Measurements from ENCODE around the gene GPR146. TPM values are rescaled to one million over a fixed set of nuclear protein-coding genes. Genes with fewer than 3 reads are reported as not detected.

Gene GPR146
- total and polyA plus RNA-seq, 9 of the 15 experiments (the other 6 are each of a cell fraction or from before 2014, with no cell fraction given): 0.22 to 3.6 (median 0.64) TPM; not detected in 2

DNA sequence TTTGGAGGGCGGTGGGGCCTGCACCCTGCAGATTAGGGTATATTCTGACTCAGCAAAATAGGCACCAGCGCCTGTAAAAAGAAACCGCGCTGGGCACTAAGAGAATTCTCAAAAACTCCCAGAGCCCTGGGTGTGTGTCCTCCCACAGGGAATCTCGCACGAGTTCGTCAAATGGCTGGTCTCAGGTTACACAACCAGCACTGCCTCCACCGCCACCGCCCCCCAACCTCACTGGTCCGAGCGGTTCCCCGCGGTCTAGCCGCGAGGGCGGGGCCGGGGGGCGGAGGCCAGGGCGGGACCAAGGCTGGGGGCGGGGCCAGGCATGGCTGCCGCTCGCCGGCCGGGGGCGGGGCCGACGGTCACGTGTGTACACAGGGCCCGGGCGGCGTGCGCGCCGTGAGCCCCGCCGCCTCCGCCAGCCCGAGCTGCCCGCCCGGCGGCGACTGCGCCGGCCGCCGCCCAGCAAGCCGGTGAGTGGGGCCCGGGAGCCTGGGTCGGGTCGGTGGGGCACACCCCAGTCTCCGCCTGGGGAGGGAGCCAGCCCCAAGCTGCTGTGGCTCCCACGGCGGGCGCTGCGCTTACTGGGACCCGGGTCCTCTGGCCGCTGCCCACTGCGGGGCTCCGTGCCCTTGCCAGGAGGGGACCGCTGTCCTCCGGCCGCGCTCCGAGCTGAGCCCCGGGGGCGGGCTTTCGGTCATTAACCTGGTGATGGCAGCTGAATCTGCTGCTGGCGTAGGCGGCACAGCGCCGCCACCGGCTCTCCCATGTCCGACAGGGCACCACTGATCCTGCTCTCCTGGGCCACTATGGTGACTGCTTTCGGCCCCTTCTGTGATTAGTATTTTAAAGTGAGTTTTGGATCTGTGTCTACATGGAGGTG is at the start of gene GPR146 (continued):
- TF ChIP-seq RBM22 (IDR thresholded peaks at IDR 0.05; ENCODE audit: low read depth, low read length, poor library complexity, severe bottlenecking): no peak
- no peak for TF ChIP-seq ZNF830 (CRISPR knock-in tag; IDR thresholded peaks at IDR 0.05)
- TF ChIP-seq RAD21 (CRISPR knock-in tag; conservative IDR thresholded peaks at IDR 0.05 in 1 of 2, IDR thresholded peaks at IDR 0.05 in 1 of 2): peak; percentile 28 to 38; a peak in 3 of 4 replicates
- TF ChIP-seq POLR2AphosphoS2 (IDR thresholded peaks at IDR 0.05; ENCODE audit: low read length): no peak
- TF ChIP-seq SIN3A (IDR thresholded peaks at IDR 0.05; ENCODE audit: borderline replicate concordance in 2 of 2, control insufficient read depth in 1 of 2, low read depth in 2 of 2, low read length in 2 of 2): peak; percentile 57 to 79; a peak in 2 of 4 replicates
- TF ChIP-seq ZFP30 (CRISPR knock-in tag; IDR thresholded peaks at IDR 0.05; ENCODE audit: borderline replicate concordance): no peak
- no peak for TF ChIP-seq HMG20A (CRISPR knock-in tag; conservative IDR thresholded peaks at IDR 0.05)

DNA sequence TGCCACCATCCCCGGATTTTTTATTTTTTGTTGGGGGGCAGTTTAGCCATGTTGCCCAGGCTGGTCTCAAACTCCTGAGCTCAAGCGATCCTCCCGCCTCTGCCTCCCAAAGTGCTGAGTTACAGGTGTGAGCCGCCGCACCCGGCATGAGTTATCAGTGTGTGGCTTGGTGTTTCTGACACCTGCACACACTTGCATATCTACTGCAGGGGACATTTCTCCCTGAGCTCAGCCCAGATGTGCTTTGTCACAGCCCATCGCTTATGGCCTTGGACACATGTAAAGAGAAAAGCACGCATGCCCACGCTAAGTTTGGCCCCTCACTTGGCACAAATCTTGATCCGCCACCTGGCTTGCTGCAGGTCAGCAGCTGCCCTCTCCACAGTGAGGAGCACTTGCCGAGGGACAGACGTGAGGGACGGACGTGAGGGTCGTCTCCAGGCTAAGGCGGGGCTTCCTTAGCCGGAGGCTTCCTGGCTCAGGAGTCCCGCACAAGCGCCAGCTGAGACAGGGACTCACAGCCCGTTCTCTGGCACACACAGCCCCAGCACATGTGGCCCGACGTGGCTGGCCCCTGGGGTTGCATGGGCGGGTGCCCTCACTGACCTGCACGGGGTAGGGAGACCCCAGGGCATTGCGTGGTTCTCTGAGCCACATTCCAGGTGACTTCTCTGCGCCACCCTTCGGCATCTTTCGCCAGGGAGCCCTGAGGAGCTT is 49.6 kb upstream of the GPR146 start:
- no peak for ATAC-seq
- ChIA-PET CTCF (ENCODE audit: low intra/inter-chr PET ratio) (interaction anchor here (0.5 to 4.1 kb wide), 6 partner anchors 65 to 438 kb away, joined by 3 to 111 read pairs (median 5); no protein-coding TSS in a partner anchor), POLR2A (interaction anchor here (0.6 to 1.6 kb wide), 5 partner anchors 20 to 91 kb away, joined by 3 to 6 read pairs (median 3); no protein-coding TSS in a partner anchor)
- no peaks in the 10 kb centered on the region for H3K27me3 ChIP-seq (ENCODE audit: control insufficient read depth in 2 of 2, insufficient read depth in 2 of 2, low read length in 2 of 2)
- intact Hi-C loops (cut with micrococcal nuclease): no loop called here
- BruUV-seq (replicated peaks): no TSS peak
- no peak for DNase-seq (ENCODE audit: extremely low read depth in 1 of 4, low spot score in 3 of 4)
- in situ Hi-C loops (cut with MboI): loop anchor here (5.0 to 25.0 kb wide), 3 partner anchors 33 to 168 kb away; partner anchors contain the start of gene ZFAND2A
- no peak overlapping the region for H3K27ac ChIP-seq (ENCODE audit: extremely low read depth, low read depth, low read length)
- H3K4me1 ChIP-seq (replicated peaks in 1 of 2; ENCODE audit: control insufficient read depth in 2 of 2, insufficient read depth in 2 of 2, low read length in 2 of 2): peaks cover 0 to 75% of the 10 kb centered on the region in 2 experiments; a peak in 2 of 5 replicates
- no peak overlapping the region for H3K4me2 ChIP-seq (ENCODE audit: insufficient read depth, low read length)
- H4K20me1 ChIP-seq (replicated peaks; ENCODE audit: control insufficient read depth, insufficient read depth, low read length): no peaks in the 10 kb centered on the region
- no peaks in the 10 kb centered on the region for H3K79me2 ChIP-seq (ENCODE audit: control insufficient read depth, insufficient read depth, low read length)
- peaks cover 14% of the 10 kb centered on the region; the same call in 1 of the 3 replicates for H3K36me3 ChIP-seq (ENCODE audit: control insufficient read depth, insufficient read depth, low read length)
- no peak overlapping the region for H3K4me3 ChIP-seq
- WGBS (ENCODE audit: insufficient coverage, low coverage, missing lambda C conversion rate): 62% methylated on average over 27 of the region's 28 CpGs
- H3K9me1 ChIP-seq (ENCODE audit: control insufficient read depth, insufficient read depth, low read length): no peaks in the 10 kb centered on the region
- H2AFZ ChIP-seq (ENCODE audit: low read depth, low read length): no peak overlapping the region
- no peak for FAIRE-seq
- no peaks in the 10 kb centered on the region for H3K9me3 ChIP-seq (replicated peaks; ENCODE audit: control insufficient read depth, insufficient read depth, low read depth, low read length)
- peak overlapping the region in 1 of 2 experiments; percentile 71; a peak in 1 of 4 replicates for H3K9ac ChIP-seq (ENCODE audit: insufficient read depth in 1 of 2, low read depth in 2 of 2, low read length in 2 of 2)
- peak; percentile 46 for TF ChIP-seq RBM22 (IDR thresholded peaks at IDR 0.05; ENCODE audit: low read depth, low read length, poor library complexity, severe bottlenecking)
- TF ChIP-seq YY1 (IDR thresholded peaks at IDR 0.05; ENCODE audit: borderline replicate concordance in 1 of 3, control insufficient read depth in 1 of 3, extremely low read depth in 1 of 3, insufficient read depth in 3 of 3, insufficient read length in 1 of 3, insufficient replicate concordance in 2 of 3, low read depth in 1 of 3, low read length in 2 of 3): no peak
- TF ChIP-seq ZBTB1 (CRISPR knock-in tag; IDR thresholded peaks at IDR 0.05; ENCODE audit: borderline replicate concordance, low read depth): no peak
- TF ChIP-seq ZNF766 (CRISPR knock-in tag; conservative IDR thresholded peaks at IDR 0.05): no peak
- no peak for TF ChIP-seq HLTF (IDR thresholded peaks at IDR 0.05)
- TF ChIP-seq, protein P1, sequence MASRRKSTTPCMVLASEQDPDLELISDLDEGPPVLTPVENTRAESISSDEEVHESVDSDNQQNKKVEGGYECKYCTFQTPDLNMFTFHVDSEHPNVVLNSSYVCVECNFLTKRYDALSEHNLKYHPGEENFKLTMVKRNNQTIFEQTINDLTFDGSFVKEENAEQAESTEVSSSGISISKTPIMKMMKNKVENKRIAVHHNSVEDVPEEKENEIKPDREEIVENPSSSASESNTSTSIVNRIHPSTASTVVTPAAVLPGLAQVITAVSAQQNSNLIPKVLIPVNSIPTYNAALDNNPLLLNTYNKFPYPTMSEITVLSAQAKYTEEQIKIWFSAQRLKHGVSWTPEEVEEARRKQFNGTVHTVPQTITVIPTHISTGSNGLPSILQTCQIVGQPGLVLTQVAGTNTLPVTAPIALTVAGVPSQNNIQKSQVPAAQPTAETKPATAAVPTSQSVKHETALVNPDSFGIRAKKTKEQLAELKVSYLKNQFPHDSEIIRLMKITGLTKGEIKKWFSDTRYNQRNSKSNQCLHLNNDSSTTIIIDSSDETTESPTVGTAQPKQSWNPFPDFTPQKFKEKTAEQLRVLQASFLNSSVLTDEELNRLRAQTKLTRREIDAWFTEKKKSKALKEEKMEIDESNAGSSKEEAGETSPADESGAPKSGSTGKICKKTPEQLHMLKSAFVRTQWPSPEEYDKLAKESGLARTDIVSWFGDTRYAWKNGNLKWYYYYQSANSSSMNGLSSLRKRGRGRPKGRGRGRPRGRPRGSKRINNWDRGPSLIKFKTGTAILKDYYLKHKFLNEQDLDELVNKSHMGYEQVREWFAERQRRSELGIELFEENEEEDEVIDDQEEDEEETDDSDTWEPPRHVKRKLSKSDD (conservative IDR thresholded peaks at IDR 0.05; ENCODE audit: low read length): no peak
- TF ChIP-seq POLR2G (IDR thresholded peaks at IDR 0.05; ENCODE audit: low read depth, low read length): peak; percentile 67
- TF ChIP-seq ZNF24 (IDR thresholded peaks at IDR 0.05): no peak
